Mesodermal cell (in vitro differentiated cells): ENCODE measurements around the gene STYXL2.

Experiments
- H3K27ac ChIP-seq: 2 replicates; pipeline ENCODE4 v1.7.0; 2013; ENCODE audit warnings: mild to moderate bottlenecking, low read depth, low read length, moderate library complexity; ENCODE audit not compliant: severe bottlenecking
- H3K36me3 ChIP-seq: 2 replicates; pipeline ENCODE4 v1.7.1; 2013; ENCODE audit warnings: mild to moderate bottlenecking, low read length, moderate library complexity; ENCODE audit not compliant: control insufficient read depth, insufficient read depth
- H3K4me1 ChIP-seq: one replicate; pipeline ENCODE4 v1.7.1; 2013; ENCODE audit warnings: mild to moderate bottlenecking, low read length; ENCODE audit not compliant: insufficient read depth, control insufficient read depth, poor library complexity, severe bottlenecking
- H3K4me3 ChIP-seq: 2 replicates; pipeline ENCODE4 v1.7.0; 2013; ENCODE audit warnings: low read length, control low read depth, mild to moderate bottlenecking; ENCODE audit not compliant: insufficient read depth, poor library complexity, severe bottlenecking; ENCODE audit errors: extremely low read depth
- H3K9me3 ChIP-seq: 2 replicates; pipeline ENCODE4 v1.7.1; 2013; ENCODE audit warnings: mild to moderate bottlenecking, low read length, moderate library complexity; ENCODE audit not compliant: control insufficient read depth
- WGBS, 2 experiments: methylation state at CpG; one replicate each; pipeline ENCODE4 v1.1.5; 2013; ENCODE audit warnings: missing lambda C conversion rate in 2 of 2; ENCODE audit not compliant: insufficient coverage in 2 of 2; 5-methylcytosine and 5-hydroxymethylcytosine counted together

The STYXL2 gene

GRCh38 chr1:167136191-167136614, 42.3 kb downstream of the STYXL2 start:
- Histone ChIP-seq H3K4me3 (no peak overlapping the region), H3K36me3 (no peaks in the 10 kb centered on the region), H3K9me3 (peaks cover 6% of the 10 kb centered on the region), H3K4me1 (peaks cover 18% of the 10 kb centered on the region), H3K27ac (peak overlapping the region; percentile 77)
- WGBS, 2 experiments = 15 to 25% methylated on average over 2 of the region's 2 CpGs

GRCh38 chr1:167136806-167137205, 42.9 kb downstream of the STYXL2 start:
- H3K36me3 ChIP-seq = no peaks in the 10 kb centered on the region
- H3K27ac ChIP-seq = peak overlapping the region; percentile 77
- H3K4me3 ChIP-seq = no peak overlapping the region
- WGBS, 2 experiments = 93% methylated on average over 2 of the region's 2 CpGs; no CpG with 5 or more reads in 1 of the 2 experiments
- peaks cover 6% of the 10 kb centered on the region for H3K9me3 ChIP-seq
- H3K4me1 ChIP-seq = peaks cover 18% of the 10 kb centered on the region

DNA sequence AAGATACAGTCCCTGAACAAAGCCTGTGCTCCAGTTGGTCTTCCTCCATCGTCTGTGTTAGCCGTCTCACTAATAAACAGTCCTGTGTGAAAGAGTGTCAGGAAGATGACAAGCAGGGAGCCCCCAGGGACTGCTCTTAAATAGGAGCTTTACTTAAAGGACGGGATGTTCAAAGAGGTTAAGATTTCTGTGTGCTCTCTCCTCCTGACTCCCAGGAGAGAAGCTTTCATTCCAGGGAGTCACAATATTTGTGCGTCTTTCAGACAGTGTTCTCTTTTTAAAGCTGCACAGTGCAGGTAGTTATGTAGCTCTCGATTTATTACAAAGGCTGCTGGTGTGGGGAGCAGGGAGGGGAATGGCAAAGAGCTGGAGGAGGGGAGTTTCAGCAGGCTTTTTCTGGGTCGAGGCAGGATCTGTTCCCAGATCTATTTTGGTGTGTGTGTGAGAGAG, 43.5 kb downstream of the STYXL2 start:
- H3K4me3 ChIP-seq = no peak overlapping the region
- peaks cover 18% of the 10 kb centered on the region for H3K4me1 ChIP-seq
- H3K36me3 ChIP-seq = no peaks in the 10 kb centered on the region
- 66 to 79% methylated on average over 5 of the region's 6 CpGs for WGBS, 2 experiments
- H3K27ac ChIP-seq = peak overlapping the region; percentile 77
- peaks cover 6% of the 10 kb centered on the region for H3K9me3 ChIP-seq

DNA sequence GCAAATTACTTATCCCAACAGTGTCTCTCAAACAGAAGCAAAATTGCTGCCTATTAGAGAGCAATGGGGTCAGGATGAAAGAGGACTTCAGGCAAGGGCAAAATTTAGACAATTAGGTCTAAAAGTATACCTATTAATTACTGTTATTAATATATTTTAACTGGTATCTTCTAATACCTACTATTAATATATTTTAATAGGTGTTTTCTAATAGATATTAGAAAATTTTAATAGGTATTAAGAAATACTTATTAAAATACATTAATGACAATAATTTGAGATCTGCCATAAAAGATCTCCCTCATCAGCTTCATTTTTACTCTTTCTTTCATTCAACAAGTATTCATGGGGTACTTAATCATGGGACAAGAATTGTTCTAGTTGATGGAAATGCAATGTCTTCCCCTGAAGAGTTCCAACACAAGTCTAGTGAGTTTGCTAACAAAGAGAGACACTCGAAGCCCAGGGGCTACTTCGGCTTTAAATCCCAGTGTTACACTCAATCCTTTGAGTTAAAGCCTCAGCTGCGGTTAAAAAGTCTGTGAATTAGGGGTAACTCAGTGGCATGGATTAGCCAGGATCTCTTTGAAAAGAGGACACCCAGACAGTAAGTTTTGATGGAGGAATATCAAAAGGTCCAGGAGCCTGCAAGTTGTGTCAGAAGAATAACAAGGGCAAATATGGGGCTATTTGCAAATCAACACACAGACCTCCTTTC, 44.1 kb downstream of the STYXL2 start:
- Histone ChIP-seq H3K4me1 (peaks cover 18% of the 10 kb centered on the region), H3K27ac (peak overlapping the region; percentile 77), H3K9me3 (peaks cover 6% of the 10 kb centered on the region), H3K4me3 (no peak overlapping the region), H3K36me3 (no peaks in the 10 kb centered on the region)
- 45 to 58% methylated on average over 3 of the region's 3 CpGs for WGBS, 2 experiments

GRCh38 chr1:167138703-167139102, 44.8 kb downstream of the STYXL2 start:
- peaks cover 6% of the 10 kb centered on the region for H3K9me3 ChIP-seq
- peaks cover 18% of the 10 kb centered on the region for H3K4me1 ChIP-seq
- H3K4me3 ChIP-seq = no peak overlapping the region
- H3K27ac ChIP-seq = no peak overlapping the region
- H3K36me3 ChIP-seq = no peaks in the 10 kb centered on the region
- 83% methylated on average over 1 of the region's 1 CpG; no CpG with 5 or more reads in 1 of the 2 experiments for WGBS, 2 experiments

- Histone ChIP-seq H3K27ac (no peak overlapping the region), H3K4me1 (no peaks in the 10 kb centered on the region), H3K4me3 (no peak overlapping the region), H3K9me3 (peaks cover 3% of the 10 kb centered on the region), H3K36me3 (no peaks in the 10 kb centered on the region)
- WGBS, 2 experiments = 71 to 89% methylated on average over 1 to 2 of the region's 3 CpGs
These were observed 48.1 kb downstream of the STYXL2 start for GRCh38 chr1:167141963-167142362.
